KOPT-K1 (cell line): ENCODE results near the gene HCK.
"Not testable (repeated sequence)": the region's sequence is repeated elsewhere in the genome, so short reads cannot be mapped to it uniquely, and the experiment has no call there.

ENCODE experiments used
- H3K27ac ChIP-seq: fragments of 200-600 bp; sonication (generic); 2 replicates; pipeline ENCODE4 v1.5.1; 2016; ENCODE audit warnings: antibody characterized with exemption, mild to moderate bottlenecking, low read depth, low read length; ENCODE audit not compliant: poor library complexity, severe bottlenecking
- H3K36me3 ChIP-seq: fragments of 200-600 bp; sonication (generic); 2 replicates; pipeline ENCODE4 v1.5.1; 2017; ENCODE audit warnings: antibody characterized with exemption, mild to moderate bottlenecking, low read length, moderate library complexity; ENCODE audit not compliant: insufficient read depth
- H3K9me3 ChIP-seq: fragments of 200-600 bp; sonication (generic); 2 replicates; pipeline ENCODE4 v1.5.1; 2017; ENCODE audit warnings: antibody characterized with exemption, low read length, mild to moderate bottlenecking; ENCODE audit not compliant: insufficient read depth, poor library complexity, severe bottlenecking

The HCK gene

GRCh38 chr20:32019156-32019510 lies 32.9 kb upstream of the HCK start:
- H3K27ac ChIP-seq: no peak overlapping the region
- no peaks in the 10 kb centered on the region for H3K36me3 ChIP-seq
- no peaks in the 10 kb centered on the region for H3K9me3 ChIP-seq

DNA sequence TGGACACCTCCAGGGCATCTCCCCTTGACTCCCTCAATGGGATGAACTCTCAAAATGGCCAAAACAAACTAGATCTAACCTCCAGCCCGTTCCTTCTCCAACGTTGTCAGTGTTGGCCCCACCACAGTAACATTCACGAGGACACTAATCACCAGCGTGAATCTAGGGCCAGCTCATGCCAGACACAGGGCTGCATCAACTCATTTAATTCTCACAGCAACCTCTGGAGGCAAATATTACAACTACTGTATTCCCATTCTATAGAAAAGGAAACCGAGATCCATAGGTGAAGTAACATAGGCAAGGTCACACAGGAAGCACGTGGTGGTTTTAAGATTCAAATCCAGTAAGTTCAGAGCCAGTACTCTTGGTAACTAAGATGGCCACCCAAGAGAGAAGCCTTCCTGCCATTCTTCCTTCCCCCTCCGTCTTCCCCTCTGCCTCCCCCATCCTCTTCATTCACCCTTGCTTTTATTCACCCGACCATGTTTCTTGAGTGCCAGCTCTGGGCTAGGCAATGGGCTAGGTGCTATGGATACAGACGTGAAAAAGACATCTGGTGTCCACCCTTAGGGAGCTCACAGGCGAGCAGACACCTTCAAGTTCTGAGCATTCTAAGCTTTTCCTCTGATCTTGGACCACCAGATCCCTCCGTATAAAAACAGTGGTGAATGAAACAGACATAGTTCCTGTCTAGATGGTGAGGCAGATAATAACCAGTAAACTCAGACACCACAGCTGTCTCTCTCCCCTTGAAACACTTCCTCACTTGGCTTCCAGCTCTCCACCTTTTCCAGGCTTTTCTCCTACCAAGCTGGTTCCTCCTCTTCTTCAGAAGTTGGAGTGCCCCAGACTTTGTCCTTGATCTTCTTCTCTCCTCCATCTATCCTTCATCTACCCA lies 32.2 kb upstream of the HCK start:
- Histone ChIP-seq H3K9me3 (no peaks in the 10 kb centered on the region), H3K27ac (no peak overlapping the region), H3K36me3 (no peaks in the 10 kb centered on the region)

DNA sequence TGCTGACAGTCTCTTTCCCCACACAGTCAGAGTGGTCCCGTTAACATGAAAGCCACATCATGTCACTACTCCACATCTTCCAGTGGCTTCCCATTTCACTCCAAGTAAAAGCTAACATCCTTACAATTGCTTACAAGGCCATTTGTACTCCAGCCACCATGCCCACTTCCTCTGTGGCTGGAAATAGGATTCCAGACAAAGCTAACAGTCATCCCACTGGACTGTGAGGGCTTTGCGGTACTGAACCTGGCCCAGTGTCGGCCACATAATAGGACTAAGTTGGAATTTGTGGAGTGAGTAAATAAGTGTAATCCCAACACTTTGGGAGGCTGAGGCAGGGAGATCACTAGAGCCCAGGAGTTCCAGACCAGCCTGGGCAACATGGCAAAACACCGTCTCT lies 31.0 kb upstream of the HCK start:
- H3K9me3 ChIP-seq: no peaks in the 10 kb centered on the region
- H3K36me3 ChIP-seq: no peaks in the 10 kb centered on the region
- no peak overlapping the region for H3K27ac ChIP-seq

DNA sequence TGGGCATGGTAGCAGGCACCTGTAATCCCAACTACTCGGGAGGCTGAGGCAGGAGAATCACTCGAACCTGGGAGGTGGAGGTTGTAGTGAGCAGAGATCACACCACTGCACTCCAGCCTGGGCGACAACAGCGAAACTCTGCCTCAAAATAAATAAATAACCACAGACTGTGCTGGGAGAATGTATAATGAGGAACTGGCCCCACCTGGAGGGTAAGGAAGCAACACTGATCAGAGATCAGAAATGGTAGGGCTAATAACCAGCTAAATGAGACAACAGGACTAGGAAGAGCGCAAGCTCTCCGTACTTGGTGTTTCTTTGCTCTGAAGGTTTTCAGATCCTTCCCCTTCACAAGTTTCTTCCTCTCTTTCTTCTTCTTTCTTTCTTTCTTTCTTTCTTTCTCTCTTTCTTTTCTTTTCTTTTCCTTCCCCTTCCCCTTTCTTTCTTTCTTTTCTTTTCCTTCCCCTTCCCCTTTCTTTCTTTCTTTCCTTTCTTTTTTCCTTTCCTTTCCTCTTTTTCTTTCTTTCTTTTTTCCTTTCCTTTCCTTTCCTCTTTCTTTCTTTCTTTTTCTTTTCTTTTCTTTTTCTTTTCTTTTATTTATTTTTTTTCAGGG lies 27.3 kb upstream of the HCK start:
- H3K9me3 ChIP-seq: no peaks in the 10 kb centered on the region
- H3K36me3 ChIP-seq: no peaks in the 10 kb centered on the region
- no peak overlapping the region for H3K27ac ChIP-seq

GRCh38 chr20:32027643-32028042 lies 24.4 kb upstream of the HCK start:
- H3K9me3 ChIP-seq: no peaks in the 10 kb centered on the region
- H3K36me3 ChIP-seq: no peaks in the 10 kb centered on the region

DNA sequence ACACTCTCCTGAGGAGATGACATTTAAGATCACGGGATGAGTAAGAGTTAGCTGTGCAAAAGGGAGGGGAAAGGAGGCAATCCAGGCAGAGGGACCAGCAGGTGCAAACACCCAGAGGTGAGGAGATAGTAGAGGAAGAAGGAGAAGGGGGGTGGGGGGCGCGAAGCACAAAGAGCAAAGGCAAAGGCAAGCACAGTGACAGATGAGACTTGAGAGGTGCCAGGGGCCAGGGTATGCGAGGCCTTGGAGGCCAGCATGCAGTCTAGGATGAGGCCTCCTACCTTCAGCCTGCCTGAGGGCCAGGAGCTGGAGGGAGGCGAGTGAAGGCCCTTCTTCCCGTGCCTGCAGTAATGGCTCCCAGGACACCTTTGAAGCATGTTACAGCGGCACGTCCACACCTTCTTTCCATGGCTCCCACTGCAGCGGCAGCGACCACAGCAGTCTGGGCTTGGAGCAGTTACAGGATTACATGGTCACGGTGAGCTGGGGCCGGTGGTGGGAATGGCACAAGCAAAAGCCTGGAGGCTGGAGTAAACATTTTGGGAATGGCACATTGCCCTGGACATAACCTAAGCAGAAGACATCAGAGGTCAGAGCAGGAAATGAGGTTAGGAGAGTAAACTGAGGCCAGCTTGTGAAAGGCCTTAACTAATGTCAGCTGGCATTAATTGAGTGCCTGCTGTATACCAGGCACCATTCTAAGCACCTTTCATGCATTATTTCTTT lies 23.2 kb upstream of the HCK start:
- H3K9me3 ChIP-seq: no peaks in the 10 kb centered on the region
- no peaks in the 10 kb centered on the region for H3K36me3 ChIP-seq
- no peak overlapping the region for H3K27ac ChIP-seq

More at GRCh38 chr20:32027643-32028042, 24.4 kb upstream of the HCK start:
- H3K27ac ChIP-seq: no peak overlapping the region

- H3K9me3 ChIP-seq: no peaks in the 10 kb centered on the region
- H3K27ac ChIP-seq: no peak overlapping the region
- H3K36me3 ChIP-seq: no peaks in the 10 kb centered on the region
Measured at GRCh38 chr20:32029561-32029960, 22.5 kb upstream of the HCK start.

GRCh38 chr20:32031007-32031958 lies 20.8 kb upstream of the HCK start:
- H3K27ac ChIP-seq: no peak overlapping the region
- H3K36me3 ChIP-seq: no peaks in the 10 kb centered on the region
- no peaks in the 10 kb centered on the region for H3K9me3 ChIP-seq

DNA sequence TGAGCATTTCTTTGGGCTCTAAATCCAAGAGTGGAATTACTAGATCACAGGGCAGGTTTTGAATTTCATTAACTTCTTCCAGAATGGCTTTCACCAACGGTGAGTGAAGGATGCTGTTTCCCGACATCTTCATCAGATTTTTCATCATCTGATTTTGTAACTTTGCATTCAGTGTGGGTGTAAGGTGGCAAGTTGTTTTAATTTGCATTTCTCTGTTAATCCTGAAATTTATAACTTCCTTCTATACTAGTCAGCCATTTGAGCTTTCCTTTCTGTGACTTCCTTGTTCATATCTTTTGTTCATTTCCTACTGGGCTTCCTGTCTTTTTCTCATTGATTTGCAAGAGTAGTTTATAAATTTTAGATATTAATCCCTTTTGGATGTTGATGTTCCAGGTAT lies 18.7 kb upstream of the HCK start:
- Histone ChIP-seq H3K9me3 (peaks cover 4% of the 10 kb centered on the region), H3K36me3 (no peaks in the 10 kb centered on the region), H3K27ac (no peak overlapping the region)

GRCh38 chr20:32033721-32034120 lies 18.3 kb upstream of the HCK start:
- H3K9me3 ChIP-seq, H3K27ac ChIP-seq, H3K36me3 ChIP-seq: not testable (repeated sequence)

GRCh38 chr20:32034581-32035425 lies 17.2 kb upstream of the HCK start:
- Histone ChIP-seq H3K27ac (no peak overlapping the region), H3K9me3 (peaks cover 4% of the 10 kb centered on the region), H3K36me3 (no peaks in the 10 kb centered on the region)

GRCh38 chr20:32035426-32035779 lies 16.6 kb upstream of the HCK start:
- H3K9me3 ChIP-seq: peaks cover 4% of the 10 kb centered on the region
- H3K27ac ChIP-seq: no peak overlapping the region

DNA sequence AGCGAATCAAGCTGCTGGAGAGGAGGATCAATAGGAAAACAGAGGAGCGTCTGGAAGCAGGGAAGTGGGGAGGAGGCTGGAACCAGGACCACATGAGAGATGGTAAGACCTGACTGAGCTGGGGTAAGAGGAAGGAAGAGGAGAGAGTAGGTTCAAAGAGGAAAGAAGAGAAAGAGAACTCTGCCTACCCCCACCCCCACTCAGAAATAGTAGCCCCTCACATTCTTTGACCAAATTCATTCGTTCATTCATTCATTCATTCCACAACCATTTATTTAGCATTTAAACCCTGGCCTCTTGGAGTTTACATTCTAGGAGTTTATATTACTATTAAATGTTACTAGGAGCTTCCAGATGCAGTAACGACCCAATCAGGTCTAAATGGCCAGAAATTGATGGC lies 15.8 kb upstream of the HCK start:
- H3K27ac ChIP-seq: no peak overlapping the region
- H3K9me3 ChIP-seq: peaks cover 4% of the 10 kb centered on the region
- H3K36me3 ChIP-seq: no peaks in the 10 kb centered on the region

More at GRCh38 chr20:32035426-32035779, 16.6 kb upstream of the HCK start:
- no peaks in the 10 kb centered on the region for H3K36me3 ChIP-seq
